GM19035 (cell line): ENCODE measurements around the gene USP10.
A peak's percentile ranks its signal among the peaks of the same experiment; 100 is the strongest.

Experiments used
- ATAC-seq: cut with Tn5 transposase; IDR thresholded peaks from one replicate; pipeline ENCODE4 v1.9.1; 2021; ENCODE audit not compliant: unreplicated experiment

The USP10 gene, protein sequence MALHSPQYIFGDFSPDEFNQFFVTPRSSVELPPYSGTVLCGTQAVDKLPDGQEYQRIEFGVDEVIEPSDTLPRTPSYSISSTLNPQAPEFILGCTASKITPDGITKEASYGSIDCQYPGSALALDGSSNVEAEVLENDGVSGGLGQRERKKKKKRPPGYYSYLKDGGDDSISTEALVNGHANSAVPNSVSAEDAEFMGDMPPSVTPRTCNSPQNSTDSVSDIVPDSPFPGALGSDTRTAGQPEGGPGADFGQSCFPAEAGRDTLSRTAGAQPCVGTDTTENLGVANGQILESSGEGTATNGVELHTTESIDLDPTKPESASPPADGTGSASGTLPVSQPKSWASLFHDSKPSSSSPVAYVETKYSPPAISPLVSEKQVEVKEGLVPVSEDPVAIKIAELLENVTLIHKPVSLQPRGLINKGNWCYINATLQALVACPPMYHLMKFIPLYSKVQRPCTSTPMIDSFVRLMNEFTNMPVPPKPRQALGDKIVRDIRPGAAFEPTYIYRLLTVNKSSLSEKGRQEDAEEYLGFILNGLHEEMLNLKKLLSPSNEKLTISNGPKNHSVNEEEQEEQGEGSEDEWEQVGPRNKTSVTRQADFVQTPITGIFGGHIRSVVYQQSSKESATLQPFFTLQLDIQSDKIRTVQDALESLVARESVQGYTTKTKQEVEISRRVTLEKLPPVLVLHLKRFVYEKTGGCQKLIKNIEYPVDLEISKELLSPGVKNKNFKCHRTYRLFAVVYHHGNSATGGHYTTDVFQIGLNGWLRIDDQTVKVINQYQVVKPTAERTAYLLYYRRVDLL

DNA sequence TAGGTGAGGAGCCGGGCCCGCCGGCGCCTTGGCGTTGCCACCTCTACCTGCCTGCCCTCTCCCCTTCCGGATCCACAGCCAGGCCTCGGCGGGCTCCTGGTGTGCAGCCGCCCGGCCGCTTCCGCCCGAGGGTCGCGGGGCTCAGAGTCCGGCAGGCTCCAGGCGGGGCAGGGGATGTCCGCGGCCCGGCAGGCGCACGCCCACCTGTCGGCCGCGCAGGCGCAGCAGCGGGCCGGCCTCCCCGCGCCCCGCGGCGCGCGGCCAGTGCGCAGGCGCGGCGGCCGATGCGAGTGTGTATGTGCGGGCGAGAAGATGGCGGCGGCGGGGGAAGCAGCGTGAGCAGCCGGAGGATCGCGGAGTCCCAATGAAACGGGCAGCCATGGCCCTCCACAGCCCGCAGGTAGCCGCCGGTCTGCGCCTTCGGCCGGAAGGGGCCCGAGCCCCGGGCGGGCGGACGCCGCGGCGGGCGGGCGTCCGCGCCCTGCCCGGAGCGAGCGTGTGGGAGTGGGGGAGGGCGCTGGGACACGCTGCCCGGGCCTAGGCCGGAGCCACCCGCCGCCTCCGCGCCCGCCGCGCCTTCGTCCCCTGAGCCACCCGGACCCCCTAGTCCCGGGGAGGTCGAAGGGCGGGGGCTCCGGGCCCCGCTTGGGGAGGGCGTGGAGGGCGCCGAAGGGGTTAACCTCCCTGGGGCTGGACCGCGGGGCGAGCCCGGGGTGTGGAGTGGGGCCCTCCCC, at the start of gene USP10:
Gene USP10, plus strand, starts transcription at position 289 of the 734 bp plus-strand sequence. Its CDS starts 91 bp downstream, at position 380.
- peak; percentile 79 for ATAC-seq

DNA sequence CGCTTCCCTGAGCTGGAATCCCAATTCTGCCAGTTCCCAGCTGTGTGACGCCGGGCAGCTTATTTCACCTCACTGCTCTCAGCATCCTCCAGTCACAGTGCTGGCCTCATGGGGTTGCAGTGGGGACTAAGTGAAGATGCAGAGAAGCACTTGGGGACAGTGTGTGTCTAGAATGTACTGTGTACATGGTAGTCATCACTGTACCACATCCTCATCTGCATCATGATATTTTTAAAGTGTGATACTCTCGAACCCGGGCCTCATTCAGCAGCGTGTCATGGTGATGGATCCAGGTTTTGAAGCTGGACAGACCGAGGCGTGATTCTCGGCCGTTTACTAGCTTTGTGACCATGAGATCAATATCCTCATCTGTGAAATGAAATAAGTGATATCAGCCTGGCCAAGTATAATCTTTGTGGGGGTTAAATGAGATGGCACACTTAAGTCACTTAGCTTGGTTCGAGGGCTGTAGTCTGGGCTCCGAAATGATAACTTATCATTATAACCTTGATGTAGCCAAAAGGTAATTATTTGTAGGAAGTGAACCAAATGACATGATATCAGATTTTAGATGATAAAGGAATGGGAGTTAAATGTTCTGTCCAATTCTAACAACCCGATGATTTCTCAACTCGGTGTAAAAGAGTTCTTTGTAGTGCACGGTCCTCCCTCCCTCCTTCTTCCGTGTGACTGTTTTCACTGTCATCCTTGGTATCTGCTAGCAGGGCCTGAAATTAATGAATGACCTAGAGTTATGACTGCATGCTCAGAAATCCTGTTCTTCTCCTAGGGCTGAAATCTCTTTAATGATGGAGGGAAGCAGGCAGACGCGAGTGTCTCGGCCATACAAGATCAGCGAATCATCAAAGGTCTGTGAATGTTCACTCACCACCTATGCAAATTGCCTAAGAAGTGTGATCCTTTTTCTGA, 49.5 kb upstream of the USP10 start:
- ATAC-seq: no peak

DNA sequence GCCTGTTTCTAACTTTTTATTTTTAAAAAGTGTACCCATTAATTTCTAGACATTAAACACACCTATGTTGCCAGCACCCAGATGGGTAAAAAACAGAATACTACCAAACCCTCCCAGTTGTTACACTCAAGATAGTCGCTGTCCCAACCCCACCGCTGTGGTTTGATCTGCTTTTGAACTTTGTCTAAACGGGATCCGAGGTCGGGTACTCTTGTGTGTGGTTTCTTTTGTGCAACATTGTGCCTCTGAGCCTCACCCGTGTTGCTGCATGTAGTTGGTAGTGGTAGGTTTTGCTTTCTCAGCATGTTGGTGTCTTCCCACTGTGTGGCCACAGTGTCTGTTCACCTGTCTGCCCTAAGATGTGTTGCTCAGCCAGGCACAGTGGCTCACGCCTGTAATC, 47.2 kb upstream of the USP10 start:
- ATAC-seq: no peak

DNA sequence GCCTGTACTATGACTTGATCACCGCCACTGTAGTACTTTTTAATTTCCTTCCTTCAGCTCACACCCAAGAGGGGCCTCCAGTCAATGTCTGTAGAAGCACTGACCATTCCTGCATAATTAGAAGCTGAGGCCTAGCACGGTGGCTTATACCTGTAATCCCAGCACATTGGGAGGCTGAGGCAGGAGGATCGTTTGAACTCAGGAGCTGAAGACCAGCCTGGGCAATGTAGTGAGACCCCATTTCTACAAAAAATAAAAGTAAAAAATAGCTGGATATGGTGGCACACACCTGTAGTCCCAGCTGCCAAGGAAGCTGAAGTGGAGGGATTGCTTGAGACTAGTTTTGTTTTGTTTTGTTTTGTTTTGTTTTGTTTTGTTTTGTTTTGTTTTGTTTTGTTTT, 45.6 kb upstream of the USP10 start:
- no peak for ATAC-seq

DNA sequence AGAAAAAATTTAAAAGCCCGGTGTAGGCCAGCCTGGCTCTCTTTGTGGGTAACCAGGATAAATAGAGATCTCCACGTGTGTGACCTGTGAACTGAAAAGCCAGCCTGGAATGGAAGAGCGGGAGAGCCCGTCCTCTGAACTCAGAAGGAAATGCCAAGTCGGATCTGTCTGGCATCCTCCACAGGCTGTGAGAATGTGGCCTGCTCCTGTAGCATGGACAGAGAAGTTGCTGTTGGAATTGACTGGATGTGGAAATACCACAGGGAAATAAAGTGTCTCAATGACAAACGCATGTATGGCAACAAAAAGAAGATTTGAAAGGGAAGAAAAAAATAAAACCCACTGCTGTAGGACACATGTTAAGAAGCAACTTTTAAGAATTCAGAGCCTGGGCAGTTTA, 44.8 kb upstream of the USP10 start:
- no peak for ATAC-seq

DNA sequence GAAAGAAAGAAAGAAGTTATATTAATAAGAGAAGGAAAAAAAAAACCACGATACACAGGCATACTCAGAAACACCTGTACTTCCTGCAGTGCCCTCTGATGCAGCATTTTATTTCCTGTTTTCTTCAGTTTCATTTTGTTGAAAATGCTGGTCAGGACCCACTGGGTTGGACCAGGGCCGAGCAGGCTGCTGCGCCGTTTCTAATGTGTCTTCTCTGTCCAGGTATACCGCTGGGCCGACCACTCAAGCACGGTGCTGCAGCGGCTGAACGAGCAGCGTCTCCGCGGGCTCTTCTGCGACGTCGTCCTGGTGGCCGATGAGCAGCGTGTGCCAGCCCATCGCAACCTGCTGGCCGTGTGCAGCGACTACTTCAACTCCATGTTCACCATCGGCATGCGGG, 43.2 kb upstream of the USP10 start:
- ATAC-seq: no peak

DNA sequence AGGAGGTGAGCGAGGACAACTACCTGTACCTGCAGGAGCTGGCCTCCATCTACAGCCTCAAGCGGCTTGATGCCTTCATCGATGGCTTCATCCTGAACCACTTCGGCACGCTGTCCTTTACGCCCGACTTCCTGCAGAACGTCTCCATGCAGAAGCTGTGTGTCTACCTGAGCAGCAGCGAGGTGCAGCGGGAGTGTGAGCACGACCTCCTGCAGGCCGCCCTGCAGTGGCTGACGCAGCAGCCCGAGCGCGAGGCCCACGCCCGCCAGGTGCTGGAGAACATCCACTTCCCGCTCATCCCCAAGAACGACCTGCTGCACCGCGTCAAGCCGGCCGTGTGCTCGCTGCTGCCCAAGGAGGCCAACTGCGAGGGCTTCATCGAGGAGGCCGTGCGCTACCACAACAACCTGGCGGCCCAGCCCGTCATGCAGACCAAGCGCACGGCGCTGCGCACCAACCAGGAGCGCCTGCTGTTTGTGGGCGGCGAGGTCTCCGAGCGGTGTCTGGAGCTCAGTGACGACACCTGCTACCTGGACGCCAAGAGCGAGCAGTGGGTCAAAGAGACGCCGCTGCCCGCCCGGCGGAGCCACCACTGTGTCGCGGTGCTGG, 42.5 kb upstream of the USP10 start:
- ATAC-seq: no peak

DNA sequence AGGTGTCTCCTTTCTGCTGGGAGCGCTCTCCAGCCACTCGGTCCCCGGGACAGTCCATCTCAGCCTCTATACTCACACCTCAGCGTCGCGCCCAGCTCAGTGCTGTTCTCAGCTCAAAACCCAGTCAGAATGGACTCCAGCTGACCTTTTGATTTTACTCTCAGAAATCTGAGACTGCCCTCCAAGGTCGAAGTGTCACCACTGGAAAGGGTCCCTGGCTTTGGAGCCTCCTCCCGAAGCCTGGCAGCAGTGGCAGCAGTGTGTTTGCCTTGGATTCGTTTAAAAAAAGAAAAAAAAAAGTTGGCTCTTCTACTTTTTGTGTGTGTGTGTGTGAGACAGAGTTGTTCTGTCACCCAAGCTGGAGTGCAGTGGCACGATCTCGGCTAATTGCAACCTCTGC, 41.1 kb upstream of the USP10 start:
- no peak for ATAC-seq

DNA sequence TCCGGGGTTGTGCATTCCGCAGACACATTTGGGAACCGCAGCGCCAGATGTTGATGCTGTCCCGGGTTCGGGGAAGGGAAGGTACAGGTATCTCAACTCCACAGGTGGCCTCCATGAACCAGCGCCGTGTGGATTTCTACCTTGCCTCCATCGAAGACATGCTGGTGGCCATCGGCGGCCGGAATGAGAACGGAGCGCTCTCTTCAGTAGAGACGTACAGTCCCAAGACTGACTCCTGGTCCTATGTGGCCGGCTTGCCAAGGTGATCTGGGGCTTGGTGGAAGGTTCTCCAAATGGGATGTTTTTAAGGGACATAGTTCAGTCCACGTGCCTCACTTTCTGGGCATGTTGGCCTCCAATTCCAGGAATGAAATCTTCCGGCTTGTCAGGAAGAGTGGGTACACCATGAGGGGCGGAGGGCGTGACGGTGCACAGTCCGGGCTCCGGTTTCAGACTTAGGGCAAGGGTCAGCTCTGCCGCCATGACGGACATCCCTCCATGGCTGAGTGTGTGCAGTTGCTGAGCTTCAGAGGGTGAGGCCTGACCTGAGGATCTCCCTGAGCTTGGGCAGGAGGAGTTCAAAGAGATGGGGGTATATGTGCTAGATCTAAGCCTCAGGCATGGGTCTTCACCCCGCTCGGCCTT, 40.0 kb upstream of the USP10 start:
- ATAC-seq: no peak

DNA sequence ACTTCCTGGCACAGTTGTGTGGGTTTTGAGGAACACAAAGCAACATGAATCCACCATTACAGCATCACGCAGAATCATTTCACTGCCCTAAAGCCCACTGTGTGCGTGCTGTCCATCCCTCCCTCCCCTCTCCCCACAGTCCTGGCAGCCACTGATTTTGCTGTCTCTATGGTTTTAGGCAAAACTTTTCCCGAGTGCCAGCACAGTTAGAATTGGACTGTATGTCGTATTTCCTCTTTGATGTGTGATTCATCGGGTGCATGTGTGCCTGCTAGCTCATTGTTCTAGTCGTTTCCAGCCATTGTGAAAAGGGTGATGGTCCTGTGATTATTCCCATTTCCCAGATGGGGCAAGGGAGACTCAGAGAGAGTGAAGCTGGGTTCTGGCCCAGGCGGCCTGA, 38.8 kb upstream of the USP10 start:
- ATAC-seq: no peak

DNA sequence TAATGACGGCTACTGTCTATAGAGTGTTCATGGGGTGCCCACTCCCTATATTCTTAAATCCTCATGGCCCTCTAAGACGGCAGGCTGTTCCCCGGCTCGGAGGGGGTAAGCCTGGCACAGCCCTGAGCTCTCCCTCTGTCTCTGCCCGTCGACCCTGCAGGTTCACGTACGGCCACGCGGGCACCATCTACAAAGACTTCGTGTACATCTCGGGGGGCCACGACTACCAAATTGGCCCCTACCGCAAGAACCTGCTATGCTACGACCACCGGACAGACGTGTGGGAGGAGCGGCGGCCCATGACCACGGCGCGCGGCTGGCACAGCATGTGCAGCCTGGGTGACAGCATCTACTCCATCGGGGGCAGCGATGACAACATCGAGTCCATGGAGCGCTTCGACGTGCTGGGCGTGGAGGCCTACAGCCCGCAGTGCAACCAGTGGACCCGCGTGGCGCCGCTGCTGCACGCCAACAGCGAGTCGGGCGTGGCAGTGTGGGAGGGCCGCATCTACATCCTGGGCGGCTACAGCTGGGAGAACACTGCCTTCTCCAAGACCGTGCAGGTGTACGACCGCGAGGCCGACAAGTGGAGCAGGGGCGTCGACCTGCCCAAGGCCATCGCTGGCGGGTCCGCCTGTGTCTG, 38.3 kb upstream of the USP10 start:
- ATAC-seq: no peak

DNA sequence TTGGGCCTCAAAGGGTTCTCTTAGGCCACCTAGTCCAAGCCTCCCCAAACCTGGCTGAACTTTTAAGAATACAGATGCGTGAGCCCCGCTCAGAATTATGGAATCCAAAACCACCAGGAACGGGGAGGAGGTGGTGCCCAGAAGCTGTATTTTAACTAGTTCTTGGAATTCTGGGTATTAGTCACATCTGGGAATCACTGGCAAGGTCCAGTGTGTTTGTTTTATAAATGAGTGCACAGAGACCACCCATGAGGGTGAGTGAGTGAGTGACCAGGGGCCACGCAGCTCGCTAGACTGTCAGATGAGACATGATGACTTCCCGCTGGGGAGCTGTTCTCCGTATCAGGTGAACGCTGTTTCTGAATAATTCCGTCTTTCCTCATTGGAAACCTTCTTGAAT, 37.3 kb upstream of the USP10 start:
- ATAC-seq: no peak

DNA sequence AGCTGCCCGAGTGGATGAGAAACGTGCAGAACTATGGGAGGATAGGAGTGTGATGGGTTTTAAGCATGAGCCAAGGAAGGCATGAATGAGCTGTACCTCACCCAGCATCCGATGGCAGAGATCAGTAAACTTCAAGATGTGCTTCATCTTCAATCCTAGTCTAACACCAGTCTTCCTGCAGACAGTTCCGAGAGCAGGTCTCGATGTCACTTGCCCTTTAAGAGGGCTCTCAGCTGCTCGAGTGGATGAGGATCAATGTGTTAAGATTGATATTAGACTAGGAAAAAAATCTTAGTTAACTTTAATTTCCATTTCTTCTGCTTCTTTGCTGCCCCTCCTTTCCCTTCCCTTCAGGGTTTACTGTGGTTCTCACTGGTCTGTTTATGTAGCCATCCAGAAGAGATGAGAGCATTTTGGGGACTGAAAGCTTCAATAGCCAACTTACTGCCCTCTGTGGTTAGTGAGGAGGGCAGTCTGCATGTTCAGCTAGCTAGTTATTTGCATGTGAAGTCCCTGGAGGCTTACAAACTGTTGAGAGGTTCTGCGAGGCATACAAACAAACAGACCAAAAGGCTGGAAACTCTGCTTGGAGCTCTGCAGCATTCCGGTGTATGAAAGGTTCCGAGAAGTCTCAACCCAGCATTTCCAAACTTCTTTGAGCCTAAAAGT, 36.2 kb upstream of the USP10 start:
- ATAC-seq: peak; percentile 82

DNA sequence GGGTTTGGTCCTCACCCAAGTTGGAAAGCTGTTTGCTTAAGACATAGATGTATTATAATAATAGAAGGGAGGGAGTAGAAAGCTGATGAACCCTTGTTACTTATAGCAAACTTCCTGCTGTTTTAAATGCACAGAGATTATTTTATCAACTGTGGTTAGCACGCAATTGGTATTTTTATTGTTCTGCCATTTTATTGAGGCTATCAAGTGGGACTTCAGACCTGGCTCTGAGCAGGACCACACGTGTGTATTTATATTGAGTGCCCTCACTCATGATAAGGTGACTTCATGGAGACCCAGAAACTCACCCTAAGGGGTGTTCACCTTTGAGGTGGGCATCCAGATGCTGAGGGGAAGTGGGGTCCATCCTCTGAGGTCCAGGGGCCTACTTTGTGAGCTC, 34.4 kb upstream of the USP10 start:
- no peak for ATAC-seq

DNA sequence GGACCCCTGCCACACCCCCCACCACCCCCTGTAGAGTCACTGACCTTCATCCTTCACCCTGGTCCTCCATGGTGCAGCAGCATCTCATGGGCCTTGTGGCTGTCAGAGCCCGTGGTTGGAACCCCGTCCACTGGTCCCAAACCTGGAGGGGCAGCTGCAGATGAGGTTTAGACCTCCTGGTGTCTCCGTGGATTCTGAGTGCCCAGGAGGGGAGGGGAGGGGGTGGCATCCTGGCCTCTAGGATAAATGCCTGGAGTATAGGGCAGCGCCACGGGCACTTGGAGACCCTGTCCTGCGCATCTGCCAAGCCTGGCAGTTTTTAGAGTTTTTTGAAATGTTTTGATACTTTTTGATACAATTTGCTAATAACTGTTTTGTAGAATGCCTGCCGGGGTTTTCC, 34.0 kb upstream of the USP10 start:
- ATAC-seq: no peak

DNA sequence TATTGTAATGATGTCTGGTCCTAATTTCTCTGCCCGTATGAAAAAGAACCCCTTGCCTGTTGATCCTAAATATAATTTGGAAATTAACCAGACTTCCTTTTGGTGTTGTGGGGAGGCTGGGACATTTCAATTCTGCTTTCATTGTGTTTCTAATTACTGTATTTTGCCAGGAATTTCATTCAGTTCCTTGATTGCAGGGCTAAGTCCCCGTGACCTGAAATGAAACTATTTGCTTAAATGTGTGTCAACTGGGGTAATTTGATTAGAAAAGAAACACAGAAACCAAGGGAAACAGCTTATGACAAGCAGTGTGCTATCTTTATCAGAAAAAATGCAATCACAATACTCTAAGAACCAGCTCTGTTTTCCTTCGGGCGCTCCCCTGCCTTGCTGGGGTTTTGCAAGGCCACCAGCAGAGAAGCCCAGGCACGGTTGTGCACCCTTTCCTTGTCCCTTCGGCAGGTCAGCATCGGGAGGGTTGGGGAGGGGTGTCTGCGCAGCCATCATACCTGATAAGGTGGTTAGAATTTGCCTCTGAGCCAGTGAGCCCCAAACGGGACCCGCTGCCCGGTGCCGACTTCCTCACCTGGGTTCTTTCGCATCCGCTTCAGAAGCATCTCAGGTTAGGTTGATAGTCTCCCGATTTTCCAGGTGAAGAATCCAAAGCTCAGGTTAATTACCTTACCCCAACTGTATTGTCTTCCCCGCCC, 32.0 kb upstream of the USP10 start:
- ATAC-seq: no peak

DNA sequence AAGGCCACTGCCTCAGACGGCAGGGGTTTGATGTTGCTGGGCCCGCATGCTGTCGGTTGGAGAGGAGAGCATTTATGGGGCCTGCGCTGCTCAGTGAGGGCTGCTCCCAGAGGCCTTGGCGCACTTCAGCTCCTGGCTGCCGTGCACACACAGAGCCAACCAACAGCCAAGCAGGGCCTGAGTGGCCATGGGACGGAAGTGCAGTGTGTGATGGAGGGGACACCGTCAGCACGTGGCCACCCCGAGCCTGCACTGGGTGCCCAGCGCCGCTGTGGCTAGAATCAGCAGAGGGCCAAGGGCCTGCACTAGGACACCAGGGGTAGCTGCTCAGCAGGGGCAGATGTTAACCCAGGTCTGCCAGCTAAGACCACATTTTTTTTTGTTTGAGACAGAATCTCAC, 29.7 kb upstream of the USP10 start:
- ATAC-seq: no peak
